Measurements from ENCODE around the gene NCEH1.
"Not testable (repeated sequence)": the region's sequence is repeated elsewhere in the genome, so short reads cannot be mapped to it uniquely, and the experiment has no call there.

Gene NCEH1

GRCh38 chr3:172675441-172676193 lies 35.2 kb downstream of the NCEH1 start:
- peak; percentile 86 for TF ChIP-seq CTCF (IDR thresholded peaks at IDR 0.05)
- TF ChIP-seq ZFX (IDR thresholded peaks at IDR 0.05; ENCODE audit: borderline replicate concordance): no peak
- no peak overlapping the region for H3K27ac ChIP-seq

GRCh38 chr3:172673210-172673679 lies 37.6 kb downstream of the NCEH1 start:
- TF ChIP-seq ZFX (IDR thresholded peaks at IDR 0.05; ENCODE audit: borderline replicate concordance) (no peak), CTCF (IDR thresholded peaks at IDR 0.05) (peak; percentile 93)
- H3K27ac ChIP-seq: no peak overlapping the region

- TF ChIP-seq ZFX (IDR thresholded peaks at IDR 0.05; ENCODE audit: borderline replicate concordance): no peak
- TF ChIP-seq CTCF (IDR thresholded peaks at IDR 0.05): no peak
- no peak overlapping the region for H3K27ac ChIP-seq
Observed at GRCh38 chr3:172669021-172669420, 41.8 kb downstream of the NCEH1 start.

GRCh38 chr3:172666873-172667694 lies 43.8 kb downstream of the NCEH1 start:
- H3K27ac ChIP-seq: peak overlapping the region; percentile 72
- TF ChIP-seq ZFX (IDR thresholded peaks at IDR 0.05; ENCODE audit: borderline replicate concordance) (no peak), CTCF (IDR thresholded peaks at IDR 0.05) (peak; percentile 78)

GRCh38 chr3:172666181-172666872 lies 44.5 kb downstream of the NCEH1 start:
- TF ChIP-seq CTCF (IDR thresholded peaks at IDR 0.05): peak; percentile 62
- TF ChIP-seq ZFX (IDR thresholded peaks at IDR 0.05; ENCODE audit: borderline replicate concordance): no peak
- H3K27ac ChIP-seq: peak overlapping the region; percentile 72

- H3K27ac ChIP-seq: peak overlapping the region; percentile 72
Observed at GRCh38 chr3:172665510-172665909, 45.4 kb downstream of the NCEH1 start.

GRCh38 chr3:172660421-172660820 lies 50.4 kb downstream of the NCEH1 start:
- H3K27ac ChIP-seq: not testable (repeated sequence)
